PFSK-1 (cell line): Measurements from ENCODE around the gene GUCY1B1.

Experiments
- FOXP2 ChIP-seq: optimal IDR thresholded peaks from 2 replicates; pipeline ENCODE3; 2011; ENCODE audit warnings: borderline replicate concordance, control low read depth, inconsistent platforms; ENCODE audit not compliant: insufficient read depth; ENCODE audit errors: extremely low read length, extremely low read depth
- POLR2AphosphoS5 ChIP-seq: IDR thresholded peaks from 2 replicates; pipeline ENCODE4 v1.6.1; 2012; ENCODE audit warnings: low read depth, mild to moderate bottlenecking, control low read depth, low read length, moderate library complexity
- SIN3A ChIP-seq: IDR thresholded peaks from 2 replicates; pipeline ENCODE4 v1.6.1; 2012; ENCODE audit warnings: mild to moderate bottlenecking, low read length, moderate library complexity, borderline replicate concordance; ENCODE audit not compliant: insufficient read depth
- TAF1 ChIP-seq: IDR thresholded peaks from 2 replicates; pipeline ENCODE4 v1.6.1; 2012; ENCODE audit warnings: low read length, control low read depth, borderline replicate concordance; ENCODE audit not compliant: insufficient read depth
- TF ChIP-seq, protein P1 (sequence below), 2 experiments: IDR thresholded peaks; 2 replicates each; pipeline versions ENCODE4 v1.6.1 to v1.8.0; 2011 to 2012; ENCODE audit warnings: low read depth in 2 of 2, low read length in 2 of 2, control low read depth in 1 of 2, inconsistent platforms in 1 of 2, mild to moderate bottlenecking in 1 of 2, moderate library complexity in 1 of 2; ENCODE audit not compliant: insufficient read depth in 1 of 2

GUCY1B1 gene

DNA sequence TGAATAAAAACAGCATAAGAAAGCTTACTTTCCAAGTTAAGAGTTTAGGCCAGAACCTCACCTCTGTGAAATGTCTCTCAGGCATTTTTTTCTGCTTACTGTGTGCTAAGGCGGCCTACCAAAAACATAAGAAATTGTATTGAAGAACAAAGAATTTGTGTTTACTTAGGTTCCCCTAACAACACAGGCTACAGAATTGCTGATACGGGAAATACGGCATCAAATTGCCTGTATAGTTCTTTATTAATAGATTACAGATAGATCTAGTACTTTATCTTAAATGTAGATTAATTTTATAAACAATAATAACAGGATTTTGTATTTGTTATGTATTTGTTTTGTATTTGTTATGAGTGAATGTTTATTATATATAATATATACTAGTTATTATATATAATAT lies 94.4 kb downstream of the GUCY1B1 start:
- TF ChIP-seq SIN3A (no peak), TAF1 (no peak), FOXP2 (no peak), POLR2AphosphoS5 (no peak)
- TF ChIP-seq, protein P1, sequence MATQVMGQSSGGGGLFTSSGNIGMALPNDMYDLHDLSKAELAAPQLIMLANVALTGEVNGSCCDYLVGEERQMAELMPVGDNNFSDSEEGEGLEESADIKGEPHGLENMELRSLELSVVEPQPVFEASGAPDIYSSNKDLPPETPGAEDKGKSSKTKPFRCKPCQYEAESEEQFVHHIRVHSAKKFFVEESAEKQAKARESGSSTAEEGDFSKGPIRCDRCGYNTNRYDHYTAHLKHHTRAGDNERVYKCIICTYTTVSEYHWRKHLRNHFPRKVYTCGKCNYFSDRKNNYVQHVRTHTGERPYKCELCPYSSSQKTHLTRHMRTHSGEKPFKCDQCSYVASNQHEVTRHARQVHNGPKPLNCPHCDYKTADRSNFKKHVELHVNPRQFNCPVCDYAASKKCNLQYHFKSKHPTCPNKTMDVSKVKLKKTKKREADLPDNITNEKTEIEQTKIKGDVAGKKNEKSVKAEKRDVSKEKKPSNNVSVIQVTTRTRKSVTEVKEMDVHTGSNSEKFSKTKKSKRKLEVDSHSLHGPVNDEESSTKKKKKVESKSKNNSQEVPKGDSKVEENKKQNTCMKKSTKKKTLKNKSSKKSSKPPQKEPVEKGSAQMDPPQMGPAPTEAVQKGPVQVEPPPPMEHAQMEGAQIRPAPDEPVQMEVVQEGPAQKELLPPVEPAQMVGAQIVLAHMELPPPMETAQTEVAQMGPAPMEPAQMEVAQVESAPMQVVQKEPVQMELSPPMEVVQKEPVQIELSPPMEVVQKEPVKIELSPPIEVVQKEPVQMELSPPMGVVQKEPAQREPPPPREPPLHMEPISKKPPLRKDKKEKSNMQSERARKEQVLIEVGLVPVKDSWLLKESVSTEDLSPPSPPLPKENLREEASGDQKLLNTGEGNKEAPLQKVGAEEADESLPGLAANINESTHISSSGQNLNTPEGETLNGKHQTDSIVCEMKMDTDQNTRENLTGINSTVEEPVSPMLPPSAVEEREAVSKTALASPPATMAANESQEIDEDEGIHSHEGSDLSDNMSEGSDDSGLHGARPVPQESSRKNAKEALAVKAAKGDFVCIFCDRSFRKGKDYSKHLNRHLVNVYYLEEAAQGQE (IDR thresholded peaks at IDR 0.05; ENCODE audit: insufficient read depth in 1 of 2, low read depth in 2 of 2, low read length in 2 of 2) = no peak

- TF ChIP-seq SIN3A = no peak
- TF ChIP-seq POLR2AphosphoS5 = peak; percentile 53; the same call in 1 of the 2 replicates
- TF ChIP-seq, protein P1 (IDR thresholded peaks at IDR 0.05; ENCODE audit: insufficient read depth in 1 of 2, low read depth in 2 of 2, low read length in 2 of 2) = no peak
Measured at GRCh38 chr4:155854582-155855226, 95.9 kb downstream of the GUCY1B1 start.

DNA sequence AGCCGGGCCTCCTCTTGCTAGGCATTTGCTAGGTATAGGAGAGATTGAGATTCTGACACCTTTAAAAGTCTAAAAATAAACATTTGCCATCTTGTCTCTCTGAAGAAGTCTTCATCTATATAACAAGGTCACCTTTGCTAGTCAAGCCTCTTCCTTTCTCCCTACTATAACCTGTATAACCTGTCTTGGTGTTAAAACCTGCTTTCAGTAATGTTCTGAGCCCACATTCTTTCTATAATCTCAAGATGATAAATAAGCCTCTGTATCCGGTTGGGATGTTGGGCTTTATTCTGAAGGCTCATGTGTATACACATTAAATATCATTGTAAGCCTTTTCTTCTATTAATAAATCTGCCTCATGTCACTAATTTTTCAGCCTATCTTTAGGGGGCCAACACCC lies 97.1 kb downstream of the GUCY1B1 start:
- TF ChIP-seq SIN3A (no peak), POLR2AphosphoS5 (no peak), TAF1 (no peak), FOXP2 (no peak)
- TF ChIP-seq, protein P1 (IDR thresholded peaks at IDR 0.05; ENCODE audit: insufficient read depth in 1 of 2, low read depth in 2 of 2, low read length in 2 of 2) = no peak
